HepG2 (cell line): ENCODE data around the gene RELL1. TPM values are rescaled to one million over a fixed set of nuclear protein-coding genes. Genes with fewer than 3 reads are reported as not detected.

Experiments used
- ATAC-seq: fragments of 200-7000 bp; cut with Tn5 transposase; 3 replicates; pipeline ENCODE4 v1.9.1; 2020; ENCODE audit warnings: mild to moderate bottlenecking, moderate library complexity
- BruUV-seq: library from RNA; stranded (reverse); fragments of 400-500 nt; replicated peaks from 2 replicates; lab custom pipeline; 2021; lab: Mats Ljungman, UMichigan
- CTCF ChIA-PET: fragments of 300-600 bp; formaldehyde crosslinking; extraction: SDS; loops from one replicate; lab custom pipeline; 2021; ENCODE audit warnings: low total read pairs, inconsistent platforms, low intra/inter-chr PET ratio; lab: Yijun Ruan, JAX
- POLR2A ChIA-PET: fragments of 350-600 bp; sonication (Branson Sonifier 250); formaldehyde crosslinking; loops from one replicate; lab custom pipeline; 2020; ENCODE audit warnings: antibody characterized with exemption, inconsistent platforms; lab: Yijun Ruan, JAX
- DNase-seq: peaks from one replicate; pipeline ENCODE4 v3.0.0-alpha.2; 2015; ENCODE audit warnings: low spot score
- FAIRE-seq: peaks from 3 replicates; lab custom pipeline; 2011; peaks lifted over from hg19 to GRCh38; lab: Jason Lieb, UNC
- H2AFZ ChIP-seq: one replicate; pipeline ENCODE4 v1.6.1; 2011; ENCODE audit warnings: low read length, inconsistent platforms
- H3K27ac ChIP-seq: fragments of 300-600 bp; 3 replicates; pipeline ENCODE4 v1.8.0; 2011; ENCODE audit warnings: mixed run types, mild to moderate bottlenecking, mixed read lengths, low read length, inconsistent platforms; ENCODE audit not compliant: insufficient read depth; ENCODE audit errors: extremely low read length
- H3K27me3 ChIP-seq, 2 experiments: fragments of 200-600 bp in 1 of 2; 2 replicates in 1 of 2; 3 replicates in 1 of 2; pipeline versions ENCODE4 v1.6.0 to v1.8.0; 2011; ENCODE audit warnings: low read length in 2 of 2, mild to moderate bottlenecking in 2 of 2, moderate library complexity in 2 of 2, inconsistent platforms in 1 of 2; ENCODE audit not compliant: insufficient read depth in 2 of 2, control insufficient read depth in 1 of 2
- H3K36me3 ChIP-seq, 2 experiments: fragments of 200-600 bp in 1 of 2; replicated peaks in 1 of 2; 2 replicates in 1 of 2; 3 replicates in 1 of 2; pipeline versions ENCODE4 v1.5.1 to v1.8.0; 2011; ENCODE audit warnings: low read length in 2 of 2, inconsistent platforms in 1 of 2; ENCODE audit not compliant: insufficient read depth in 2 of 2, control insufficient read depth in 1 of 2
- H3K4me1 ChIP-seq: 2 replicates; pipeline ENCODE4 v1.5.1; 2012; ENCODE audit warnings: low read length, inconsistent platforms; ENCODE audit not compliant: insufficient read depth
- H3K4me2 ChIP-seq: 2 replicates; pipeline ENCODE4 v1.6.0; 2011; ENCODE audit warnings: low read depth, low read length, inconsistent platforms
- H3K4me3 ChIP-seq, 3 experiments: fragments of 200-600 bp in 1 of 3; sonication (generic), shearing (Covaris generic) in 1 of 3; replicated peaks in 1 of 3; 2 replicates each; pipeline ENCODE4 v1.5.1; 2011 to 2016; ENCODE audit warnings: low read length in 3 of 3, inconsistent platforms in 2 of 3, low read depth in 2 of 3, mild to moderate bottlenecking in 2 of 3, control low read depth in 1 of 3, mixed read lengths in 1 of 3; ENCODE audit not compliant: insufficient read depth in 1 of 3
- H3K79me2 ChIP-seq: one replicate; pipeline ENCODE4 v1.6.1; 2011; ENCODE audit warnings: low read length, inconsistent platforms; ENCODE audit not compliant: insufficient read depth
- H3K9ac ChIP-seq: 2 replicates; pipeline ENCODE4 v1.6.0; 2011; ENCODE audit warnings: mild to moderate bottlenecking, low read depth, low read length, inconsistent platforms; ENCODE audit not compliant: insufficient read depth
- H3K9me3 ChIP-seq: 2 replicates; pipeline ENCODE4 v1.5.1; 2012; ENCODE audit warnings: mild to moderate bottlenecking, low read length
- H4K20me1 ChIP-seq: 2 replicates; pipeline ENCODE4 v1.6.0; 2011; ENCODE audit warnings: inconsistent platforms, mild to moderate bottlenecking, low read length, moderate library complexity; ENCODE audit not compliant: insufficient read depth
- CEBPB ChIP-seq: IDR thresholded peaks from 2 replicates; pipeline ENCODE4 v1.6.1; 2011; ENCODE audit warnings: low read depth, low read length, improper control_type of control experiment, borderline replicate concordance
- ERF ChIP-seq: IDR thresholded peaks from 2 replicates; pipeline ENCODE4 v1.6.1; 2018; ENCODE audit warnings: missing biosample characterization, missing genetic modification reagents
- MYC ChIP-seq: sonication (generic); formaldehyde crosslinking; IDR thresholded peaks from 2 replicates; pipeline ENCODE4 v1.9.0; 2021; ENCODE audit warnings: missing genetic modification reagents, borderline replicate concordance
- SRSF4 ChIP-seq: fragments of 200-400 bp; formaldehyde crosslinking; IDR thresholded peaks from one replicate; pipeline ENCODE4 v1.6.1; 2018; ENCODE audit warnings: mild to moderate bottlenecking, low read depth, low read length, moderate library complexity; ENCODE audit not compliant: poor library complexity, severe bottlenecking
- ZNF251 ChIP-seq: sonication (generic); formaldehyde crosslinking; IDR thresholded peaks from 2 replicates; pipeline ENCODE4 v1.9.0; 2021; ENCODE audit warnings: mild to moderate bottlenecking, missing genetic modification reagents
- ZNF513 ChIP-seq: sonication (generic); formaldehyde crosslinking; conservative IDR thresholded peaks from 2 replicates; pipeline ENCODE4 v1.5.0; 2020; ENCODE audit warnings: missing genetic modification reagents
- ZNF737 ChIP-seq: sonication (generic); formaldehyde crosslinking; IDR thresholded peaks from 2 replicates; pipeline ENCODE4 v1.5.0; 2020; ENCODE audit warnings: missing genetic modification reagents, mild to moderate bottlenecking, borderline replicate concordance
- WGBS: methylation state at CpG from one replicate; pipeline ENCODE4 v1.1.6; 2017; ENCODE audit warnings: low lambda C conversion rate; 5-methylcytosine and 5-hydroxymethylcytosine counted together
- in situ Hi-C: cut with HindIII; loops from 2 replicates; pipeline ENCODE4 v1.10.0; 2017; ENCODE audit warnings: low pct_unique_long_range_greater_than_20kb; ENCODE audit not compliant: extremely low pct_ligation_motif_present
- intact Hi-C: fragments of 100-400 bp; cut with micrococcal nuclease; formaldehyde crosslinking; loops from one replicate; pipeline ENCODE4 v1.10.0; 2022; ENCODE audit not compliant: unreplicated experiment
- polyA plus RNA-seq, 8 experiments: library from polyadenylated mRNA; depleted of rRNA in 3 of 8; stranded (reverse) in 7 of 8; unstranded in 1 of 8; fragments of >200 nt; fragmentation: Illumina TruSeq in 4 of 8; extraction: Trizol in 4 of 8; gene quantifications; 2 replicates each; pipeline versions ENCODE4 v1.2.1 to v1.2.3, GENCODE V29; 2011 to 2016; ENCODE audit warnings: low read depth in 4 of 8, missing spikeins in 1 of 8, mixed read lengths in 1 of 8; ENCODE audit not compliant: insufficient read depth in 1 of 8
- total RNA-seq, 5 experiments: library from RNA; depleted of rRNA; stranded (reverse); fragments of >200 nt; fragmentation: Illumina TruSeq; extraction: Trizol; gene quantifications; 2 replicates each; pipeline ENCODE4 v1.2.3, GENCODE V29; 2016; ENCODE audit warnings: low read depth in 1 of 5

The RELL1 gene
- total and polyA plus RNA-seq, 2 of the 13 experiments (the other 11 are each of a cell fraction or from before 2014, with no cell fraction given): 8.4 to 58.4 TPM

- in situ Hi-C loops (no loop called here), intact Hi-C loops (no loop called here)
- ChIA-PET CTCF (no interaction called here), POLR2A (no interaction called here)
- Histone ChIP-seq H3K27ac (no peak overlapping the region), H4K20me1 (no peaks in the 10 kb centered on the region), H3K79me2 (no peaks in the 10 kb centered on the region), H3K9ac (no peak overlapping the region), H3K4me1 (peaks cover 6% of the 10 kb centered on the region; the same call in 1 of the 2 replicates), H3K9me3 (no peaks in the 10 kb centered on the region), H3K4me3 (no peak overlapping the region), H2AFZ (no peak overlapping the region), H3K27me3 (no peaks in the 10 kb centered on the region), H3K36me3 (peaks cover 5 to 27% of the 10 kb centered on the region in 2 experiments), H3K4me2 (no peak overlapping the region)
- no TSS peak for BruUV-seq
- no peak for FAIRE-seq
- TF ChIP-seq ZNF737 (CRISPR knock-in tag) (no peak), ZNF513 (CRISPR knock-in tag) (no peak), ERF (CRISPR knock-in tag) (no peak), ZNF251 (CRISPR knock-in tag) (no peak), MYC (CRISPR knock-in tag) (no peak)
- WGBS: 86% methylated on average over 3 of the region's 3 CpGs
- ATAC-seq: no peak
- no peak for DNase-seq
Observed at GRCh38 chr4:37627263-37627662, 58.9 kb downstream of the RELL1 start.

- no TSS peak for BruUV-seq
- no peak overlapping the region for H2AFZ ChIP-seq
- no peaks in the 10 kb centered on the region for H4K20me1 ChIP-seq
- no peak for ATAC-seq
- ChIA-PET CTCF (no interaction called here), POLR2A (no interaction called here)
- peaks cover 6% of the 10 kb centered on the region; the same call in 1 of the 2 replicates for H3K4me1 ChIP-seq
- H3K79me2 ChIP-seq: no peaks in the 10 kb centered on the region
- H3K27me3 ChIP-seq: no peaks in the 10 kb centered on the region
- TF ChIP-seq CEBPB: peak; percentile 51
- no peak for TF ChIP-seq SRSF4
- H3K9me3 ChIP-seq: no peaks in the 10 kb centered on the region
- no peak for DNase-seq
- H3K4me2 ChIP-seq: no peak overlapping the region
- H3K9ac ChIP-seq: no peak overlapping the region
- in situ Hi-C loops (no loop called here), intact Hi-C loops (no loop called here)
- 96% methylated on average over 1 of the region's 1 CpG for WGBS
- peaks cover 4 to 16% of the 10 kb centered on the region in 2 experiments; a peak in 3 of 5 replicates for H3K36me3 ChIP-seq
- no peak for FAIRE-seq
- no peak overlapping the region for H3K4me3 ChIP-seq
- no peak overlapping the region for H3K27ac ChIP-seq
Observed at GRCh38 chr4:37625499-37625898, 60.7 kb downstream of the RELL1 start.
